Thyroid gland (tissue), 4 donors: ENCODE results near the gene VRK3. TPM values are rescaled to one million over a fixed set of nuclear protein-coding genes. Genes with fewer than 3 reads are reported as not detected.

Source experiments
- DNase-seq, 2 donors: peaks; one replicate each; pipeline ENCODE4 v3.0.0-alpha.2; 2019
- H3K27ac ChIP-seq, 3 donors: fragments of 200-600 bp; sonication (generic); 1 replicate in 2 of 3; 2 replicates in 1 of 3; pipeline ENCODE4 v1.5.1; 2016 to 2019; ENCODE audit warnings: mild to moderate bottlenecking in 1 of 3, moderate library complexity in 1 of 3
- H3K27me3 ChIP-seq: fragments of 200-600 bp; sonication (generic); one replicate; pipeline ENCODE4 v1.5.1; 2019
- H3K36me3 ChIP-seq, 2 donors: fragments of 200-600 bp; sonication (generic); one replicate each; pipeline ENCODE4 v1.5.1; 2016 to 2019
- H3K4me1 ChIP-seq, 2 donors: fragments of 200-600 bp; sonication (generic); one replicate each; pipeline ENCODE4 v1.5.1; 2017 to 2019
- H3K4me3 ChIP-seq, 3 donors: fragments of 200-600 bp; sonication (generic); replicated peaks in 1 of 3; 1 replicate in 2 of 3; 2 replicates in 1 of 3; pipeline ENCODE4 v1.5.1; 2016; ENCODE audit warnings: mild to moderate bottlenecking in 1 of 3
- H3K9me3 ChIP-seq: fragments of 200-600 bp; sonication (generic); one replicate; pipeline ENCODE4 v1.5.1; 2017
- CTCF ChIP-seq, 6 experiments: fragments of 200-600 bp in 3 of 6; fragments of 450-650 bp in 3 of 6; sonication (generic) in 3 of 6; IDR thresholded peaks; one replicate each; pipeline ENCODE4 v1.5.1; 2016 to 2019; ENCODE audit warnings: antibody characterized with exemption in 6 of 6, mild to moderate bottlenecking in 2 of 6, inconsistent platforms in 1 of 6, moderate library complexity in 1 of 6
- POLR2A ChIP-seq, 2 donors: fragments of 450-650 bp; IDR thresholded peaks; one replicate each; pipeline ENCODE4 v1.6.1; 2017; ENCODE audit warnings: antibody characterized with exemption in 2 of 2, mild to moderate bottlenecking in 2 of 2, moderate library complexity in 1 of 2
- WGBS, 2 donors: methylation state at CpG; one replicate each; pipeline ENCODE4 v1.1.5; 2017; 5-methylcytosine and 5-hydroxymethylcytosine counted together
- intact Hi-C: fragments of 100-400 bp; cut with DNase I; formaldehyde crosslinking; loops from one replicate; pipeline ENCODE4 v1.15.1; 2023
- total RNA-seq, 4 donors: library from RNA; depleted of rRNA; stranded (reverse); fragments of >200 nt; gene quantifications; one replicate each; pipeline ENCODE4 v1.2.3, GENCODE V29; 2016

VRK3 gene
- total RNA-seq, 4 donors from 2014 or later: 34.7 to 52.1 (median 46.8) TPM

GRCh38 chr19:49938662-49939061 is 86.5 kb downstream of the VRK3 start:
- intact Hi-C loops: loop anchor here (2.0 kb wide), 1 partner anchor 46 kb away; no protein-coding TSS in a partner anchor

GRCh38 chr19:49937750-49938381 is 87.3 kb downstream of the VRK3 start:
- TF ChIP-seq CTCF (IDR thresholded peaks at IDR 0.05) (peak; percentile 91 to 97 (median 94)), POLR2A (IDR thresholded peaks at IDR 0.05) (no peak)
- DNase-seq: peak; percentile 69 to 78
- no peak overlapping the region for H3K4me3 ChIP-seq

More at GRCh38 chr19:49938662-49939061, 86.5 kb downstream of the VRK3 start:
- H3K27me3 ChIP-seq: no peaks in the 10 kb centered on the region
- no peak overlapping the region for H3K27ac ChIP-seq
- TF ChIP-seq CTCF (IDR thresholded peaks at IDR 0.05) (no peak), POLR2A (IDR thresholded peaks at IDR 0.05) (no peak)
- DNase-seq: no peak
- no peaks in the 10 kb centered on the region for H3K9me3 ChIP-seq
- no peaks in the 10 kb centered on the region for H3K36me3 ChIP-seq
- WGBS, 2 donors: 56 to 79% methylated on average over 4 of the region's 4 CpGs
- H3K4me3 ChIP-seq: no peak overlapping the region
- H3K4me1 ChIP-seq: peaks cover 4 to 5% of the 10 kb centered on the region in 2 donors

GRCh38 chr19:49936549-49936948 is 88.6 kb downstream of the VRK3 start:
- no peak for DNase-seq
- Histone ChIP-seq H3K4me1 (peaks cover 4 to 5% of the 10 kb centered on the region in 2 donors), H3K27me3 (no peaks in the 10 kb centered on the region), H3K4me3 (no peak overlapping the region), H3K27ac (no peak overlapping the region), H3K9me3 (no peaks in the 10 kb centered on the region), H3K36me3 (no peaks in the 10 kb centered on the region)
- 62 to 75% methylated on average over 5 of the region's 5 CpGs for WGBS, 2 donors
- TF ChIP-seq POLR2A (IDR thresholded peaks at IDR 0.05): no peak
- TF ChIP-seq CTCF (IDR thresholded peaks at IDR 0.05): no peak
- intact Hi-C loops: no loop called here

More at GRCh38 chr19:49937750-49938381, 87.3 kb downstream of the VRK3 start:
- Histone ChIP-seq H3K9me3 (no peaks in the 10 kb centered on the region), H3K27ac (no peak overlapping the region), H3K4me1 (peaks cover 4 to 5% of the 10 kb centered on the region in 2 donors), H3K27me3 (no peaks in the 10 kb centered on the region), H3K36me3 (no peaks in the 10 kb centered on the region)
- 16 to 22% methylated on average over 24 to 32 of the region's 35 CpGs for WGBS, 2 donors
- intact Hi-C loops: loop anchor here (2.0 kb wide), 1 partner anchor 47 kb away; no protein-coding TSS in a partner anchor

- WGBS, 2 donors: 92 to 96% methylated on average over 8 of the region's 8 CpGs
Measured at GRCh38 chr19:49933643-49934042, 91.5 kb downstream of the VRK3 start.

More at GRCh38 chr19:49933643-49934042, 91.5 kb downstream of the VRK3 start:
- Histone ChIP-seq H3K36me3 (no peaks in the 10 kb centered on the region), H3K4me3 (no peak overlapping the region), H3K27me3 (no peaks in the 10 kb centered on the region), H3K4me1 (peaks cover 4 to 14% of the 10 kb centered on the region in 2 donors), H3K27ac (no peak overlapping the region), H3K9me3 (no peaks in the 10 kb centered on the region)
- TF ChIP-seq CTCF (IDR thresholded peaks at IDR 0.05) (no peak), POLR2A (IDR thresholded peaks at IDR 0.05) (no peak)
- intact Hi-C loops: no loop called here
- DNase-seq: no peak
